Testis (tissue), 2 donors: ENCODE data around the gene ZNF558.

Source experiments
- CTCF ChIP-seq, 3 experiments: fragments of 450-650 bp in 2 of 3; fragments of 200-600 bp in 1 of 3; sonication (generic) in 1 of 3; IDR thresholded peaks; one replicate each; pipeline ENCODE4 v1.5.1; 2016 to 2019; ENCODE audit warnings: antibody characterized with exemption in 3 of 3, mild to moderate bottlenecking in 2 of 3, moderate library complexity in 1 of 3
- POLR2A ChIP-seq: fragments of 450-650 bp; IDR thresholded peaks from one replicate; pipeline ENCODE4 v1.6.1; 2017; ENCODE audit warnings: antibody characterized with exemption, mild to moderate bottlenecking, moderate library complexity

GRCh38 chr19:8831832-8832131 is 322 bp downstream of the ZNF558 start:
- TF ChIP-seq CTCF (IDR thresholded peaks at IDR 0.05) (no peak), POLR2A (no peak)
